RWPE1 (cell line): ENCODE data around the gene ETFBKMT.
"Not testable (repeated sequence)": the region's sequence is repeated elsewhere in the genome, so short reads cannot be mapped to it uniquely, and the experiment has no call there.

Source experiments
- CTCF ChIA-PET: fragments of 350-600 bp; sonication (Branson Sonifier 250); formaldehyde crosslinking; extraction: SDS; loops from one replicate; lab custom pipeline; 2021; lab: Yijun Ruan, JAX
- POLR2A ChIA-PET: fragments of 400-600 bp; formaldehyde crosslinking; extraction: SDS; loops from one replicate; lab custom pipeline; 2020; ENCODE audit warnings: antibody characterized with exemption; ENCODE audit not compliant: low non-redundant PET; lab: Yijun Ruan, JAX
- DNase-seq: peaks from one replicate; pipeline ENCODE4 v3.0.0; 2012; ENCODE audit warnings: low spot score
- H3K27ac ChIP-seq: fragments of 450-650 bp; 2 replicates; pipeline ENCODE4 v1.5.1; 2017
- CTCF ChIP-seq: fragments of 450-650 bp; conservative IDR thresholded peaks from 2 replicates; pipeline ENCODE4 v1.5.1; 2017; ENCODE audit warnings: low read depth, mild to moderate bottlenecking

The ETFBKMT gene

DNA sequence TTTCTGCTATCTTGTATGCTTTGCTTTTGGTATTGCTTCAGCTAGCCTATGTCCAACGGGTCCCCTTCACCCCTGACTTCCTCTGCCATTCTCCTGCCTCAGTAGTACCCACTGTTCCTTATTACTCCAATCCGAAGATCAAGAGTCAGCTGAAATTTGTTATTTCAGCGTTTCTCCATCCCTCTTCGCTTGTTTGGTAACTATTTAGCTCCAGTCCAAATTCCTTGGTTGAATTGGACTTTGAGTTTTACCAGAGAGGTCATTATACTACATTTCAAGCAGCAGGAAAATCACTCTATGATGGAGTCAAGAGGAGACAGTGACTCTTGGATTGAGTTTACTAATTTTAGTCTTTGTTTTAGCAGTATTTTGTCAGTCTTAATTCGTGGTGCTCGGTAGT, 4.5 kb downstream of the ETFBKMT start:
- ChIA-PET CTCF (no interaction called here), POLR2A (no interaction called here)
- DNase-seq: no peak
- TF ChIP-seq CTCF: no peak
- H3K27ac ChIP-seq: no peak overlapping the region

DNA sequence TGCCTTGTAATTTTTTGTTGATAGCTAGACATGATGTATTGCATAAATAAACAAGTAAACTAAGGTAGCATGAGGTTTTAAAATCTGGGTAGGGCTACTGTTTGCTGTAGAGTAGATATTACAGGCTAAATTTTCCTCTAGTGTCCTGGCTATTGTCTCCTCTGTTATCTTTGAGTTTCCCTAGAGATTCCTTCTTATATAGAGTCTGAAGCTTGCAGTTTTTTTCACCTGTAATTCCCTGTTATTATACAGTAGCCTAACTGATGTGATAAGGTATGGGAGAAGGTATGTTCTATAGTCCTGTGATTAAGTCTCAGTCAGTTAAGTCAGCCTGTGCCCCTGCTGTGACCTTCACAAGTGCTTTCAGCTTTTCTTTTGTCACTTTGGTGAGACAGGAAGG, 9.5 kb downstream of the ETFBKMT start:
- ChIA-PET POLR2A (no interaction called here), CTCF (interaction anchor here (0.6 to 0.8 kb wide), 2 partner anchors 16 to 422 kb away, joined by 3 read pairs; no protein-coding TSS in a partner anchor)
- H3K27ac ChIP-seq: no peak overlapping the region
- no peak for DNase-seq
- no peak for TF ChIP-seq CTCF

DNA sequence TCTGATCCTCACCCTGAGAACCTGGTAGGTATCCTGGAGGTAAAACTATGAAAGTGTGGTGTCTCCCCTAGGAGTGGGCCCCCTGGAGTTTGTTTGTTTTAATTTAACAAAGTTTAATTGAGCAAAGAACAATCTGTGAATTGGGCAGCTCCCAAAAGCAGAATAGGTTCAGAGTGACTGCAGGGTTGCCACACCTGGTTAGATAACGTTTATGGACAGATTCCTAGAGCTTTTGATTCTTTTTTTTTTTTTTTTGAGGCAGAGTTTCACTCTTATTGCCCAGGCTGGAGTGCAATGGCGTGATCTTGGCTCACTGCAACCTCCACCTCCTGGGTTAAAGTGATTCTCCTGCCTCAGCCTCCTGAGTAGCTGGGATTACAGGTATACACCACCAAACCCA, 10.1 kb downstream of the ETFBKMT start:
- H3K27ac ChIP-seq, DNase-seq, CTCF ChIA-PET, POLR2A ChIA-PET: not testable (repeated sequence)

DNA sequence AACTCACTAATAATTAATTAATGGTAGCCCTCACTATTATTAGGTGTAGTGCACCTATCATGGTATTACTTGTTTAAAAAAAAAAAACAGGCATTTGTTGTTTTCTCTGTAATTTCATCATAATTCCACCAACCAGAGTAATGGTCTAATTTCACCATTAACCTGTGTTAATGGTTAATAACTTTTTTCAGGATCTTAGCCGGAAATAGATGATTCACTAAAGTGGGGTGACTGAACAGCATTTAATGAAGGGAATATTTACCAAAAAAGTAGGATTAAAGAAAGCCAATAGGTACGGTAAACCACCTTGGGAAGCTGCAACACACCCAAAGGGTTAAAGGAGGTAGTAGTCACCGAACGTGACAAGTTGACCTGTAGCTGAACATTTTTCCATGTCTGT, 13.0 kb downstream of the ETFBKMT start:
- H3K27ac ChIP-seq: no peak overlapping the region
- no peak for TF ChIP-seq CTCF
- ChIA-PET POLR2A (no interaction called here), CTCF (no interaction called here)
- DNase-seq: no peak

DNA sequence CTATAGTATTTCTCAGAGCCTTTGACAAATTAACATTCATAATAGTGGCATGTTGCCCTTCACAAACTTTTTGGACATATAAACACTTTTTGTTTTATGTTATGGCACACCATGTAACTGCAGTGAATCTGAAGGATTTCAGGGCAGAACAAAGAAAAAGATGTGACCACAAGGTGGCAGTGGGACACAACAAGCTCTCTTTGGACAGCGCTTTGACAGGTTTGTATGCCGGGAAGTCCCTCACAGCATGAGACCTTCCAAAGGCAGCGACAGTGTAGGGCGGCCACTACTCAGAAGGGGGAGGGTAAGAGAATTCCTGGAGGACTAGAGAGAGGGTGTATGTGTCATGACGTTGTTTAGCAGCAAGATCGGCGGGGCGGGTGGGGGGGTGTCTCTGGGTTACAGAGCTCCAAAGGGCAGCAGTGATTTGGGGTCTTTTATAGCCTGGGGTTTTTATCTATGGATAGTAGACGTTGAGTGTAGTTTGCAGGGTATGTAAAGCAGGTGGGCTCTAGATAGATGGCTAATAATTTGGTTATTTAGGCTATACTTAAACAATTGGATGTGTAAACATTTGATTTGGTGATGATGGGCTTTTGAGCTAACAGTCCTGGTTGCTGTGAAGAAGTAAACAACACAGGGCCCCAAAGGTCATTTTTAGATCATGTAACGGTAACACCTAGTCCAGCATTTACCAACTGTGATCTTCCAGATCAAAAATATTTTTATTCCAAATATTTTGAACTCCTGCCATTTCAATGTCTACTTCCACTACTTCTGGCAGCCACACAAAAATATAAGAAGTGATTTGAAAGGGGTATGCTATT, 22.9 kb downstream of the ETFBKMT start:
- CTCF ChIA-PET: interaction anchor here (0.5 to 1.4 kb wide), 12 partner anchors 11 to 630 kb away, joined by 3 to 5 read pairs (median 3); no protein-coding TSS in a partner anchor
- POLR2A ChIA-PET: interaction anchor here (0.8 kb wide), 1 partner anchor 467 kb away, joined by 6 read pairs; no protein-coding TSS in a partner anchor
- TF ChIP-seq CTCF: peak; percentile 77
- DNase-seq: peak; percentile 46
- H3K27ac ChIP-seq: no peak overlapping the region

- DNase-seq: no peak
- no peak overlapping the region for H3K27ac ChIP-seq
- TF ChIP-seq CTCF: no peak
- ChIA-PET POLR2A (no interaction called here), CTCF (no interaction called here)
These were observed 26.3 kb downstream of the ETFBKMT start for GRCh38 chr12:31685801-31686200.

DNA sequence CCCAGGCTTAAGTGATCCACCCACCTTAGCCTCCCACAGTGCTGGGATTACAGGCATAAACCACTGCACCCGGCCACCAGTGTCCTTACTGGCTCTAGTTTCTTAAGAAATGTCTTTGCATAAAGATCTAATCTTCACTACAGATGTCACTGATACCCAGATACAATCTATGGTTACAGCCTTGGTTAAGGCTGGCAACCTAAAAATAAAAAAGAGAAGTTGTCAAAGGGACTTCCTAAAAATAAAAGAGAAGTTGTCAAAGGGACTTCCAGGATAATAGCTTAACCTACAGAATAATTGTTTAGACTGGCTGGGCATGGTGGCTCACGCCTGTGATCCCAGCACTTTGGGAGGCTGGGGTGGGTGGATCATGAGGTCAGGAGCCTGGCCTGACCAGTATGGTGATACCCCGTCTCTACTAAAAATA, 27.6 kb downstream of the ETFBKMT start:
- TF ChIP-seq CTCF: no peak
- no peak for DNase-seq
- ChIA-PET POLR2A (interaction anchor here (0.6 kb wide), 1 partner anchor 12 kb away, joined by 6 read pairs; no protein-coding TSS in a partner anchor), CTCF (no interaction called here)
- H3K27ac ChIP-seq: no peak overlapping the region

DNA sequence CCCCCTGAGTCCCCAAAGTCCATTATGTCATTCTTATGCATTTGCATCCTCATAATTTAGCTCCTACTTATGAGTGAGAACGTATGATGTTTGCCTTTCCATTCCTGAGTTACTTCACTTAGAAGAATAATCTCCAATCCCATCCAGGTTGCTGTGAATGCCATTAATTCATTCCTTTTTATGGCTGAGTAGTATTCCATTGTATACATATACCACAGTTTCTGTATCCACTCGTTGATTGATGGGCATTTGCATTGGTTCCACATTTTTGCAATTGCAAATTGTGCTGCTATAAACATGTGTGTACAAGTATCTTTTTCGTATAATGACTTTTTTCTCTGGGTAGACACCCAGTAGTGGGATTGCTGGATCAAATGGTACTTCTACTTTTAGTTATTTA, 30.4 kb downstream of the ETFBKMT start:
- DNase-seq, H3K27ac ChIP-seq, CTCF ChIA-PET, POLR2A ChIA-PET: not testable (repeated sequence)
